OCI-LY1 (cell line): ENCODE measurements around the gene QRFP.

Experiments used
- EZH2 ChIP-seq: fragments of 200-600 bp; sonication (generic), shearing (Covaris generic); IDR thresholded peaks from 2 replicates; pipeline ENCODE4 v1.8.0; 2017; ENCODE audit warnings: borderline replicate concordance, mixed run types, mild to moderate bottlenecking, antibody characterized with exemption, low read length, moderate library complexity, mixed read lengths
- TF ChIP-seq, protein P1 (sequence below): fragments of 200-600 bp; sonication (generic), shearing (Covaris generic); IDR thresholded peaks from 2 replicates; pipeline ENCODE4 v1.5.1; 2017; ENCODE audit warnings: mild to moderate bottlenecking, antibody characterized with exemption, low read length, moderate library complexity, mixed read lengths

DNA sequence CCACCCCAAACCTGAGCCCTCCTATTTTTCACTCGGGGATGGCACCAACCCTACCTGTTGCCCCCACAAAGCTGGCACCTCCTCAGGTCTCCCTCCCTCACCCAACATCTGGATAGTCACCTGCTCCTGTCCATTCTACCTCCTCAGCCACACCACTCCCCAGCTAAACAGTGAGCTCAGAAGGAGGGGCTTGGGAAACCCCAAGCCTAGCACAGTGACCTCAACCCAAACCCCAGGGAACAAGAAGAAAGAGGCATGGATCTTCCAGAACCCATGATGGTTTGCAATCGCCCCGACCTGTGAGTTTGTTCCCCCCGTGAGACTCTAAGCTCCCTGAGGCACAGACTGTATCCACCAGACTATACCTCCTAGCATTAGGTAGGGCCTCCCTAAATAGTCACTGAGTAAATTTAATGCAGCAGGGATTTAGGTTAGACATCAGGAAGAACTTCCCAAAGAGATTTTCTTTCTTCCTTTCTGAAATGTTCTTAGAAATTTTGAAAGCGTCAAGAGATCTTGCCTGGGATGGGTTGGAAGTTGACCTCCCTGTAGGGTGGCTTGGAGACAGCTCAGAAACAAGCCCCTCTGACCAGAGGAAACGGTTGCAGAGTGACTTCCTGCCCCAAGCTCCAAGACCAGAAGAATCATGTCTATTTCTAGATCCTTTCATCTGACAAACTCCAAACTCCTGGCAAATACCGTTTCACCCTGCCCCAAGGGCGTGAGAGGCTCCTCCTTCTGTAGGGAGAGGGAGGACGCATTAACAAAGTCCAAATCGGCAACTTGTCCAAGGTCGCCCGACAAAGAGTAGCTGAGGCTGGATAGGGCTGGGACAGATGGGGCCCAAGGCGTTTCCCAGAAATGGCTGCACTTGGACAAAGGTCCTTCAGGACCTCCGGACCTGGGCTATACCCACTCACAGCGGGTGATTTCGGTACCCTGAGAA lies 38.4 kb upstream of the QRFP start:
- TF ChIP-seq, protein P1, sequence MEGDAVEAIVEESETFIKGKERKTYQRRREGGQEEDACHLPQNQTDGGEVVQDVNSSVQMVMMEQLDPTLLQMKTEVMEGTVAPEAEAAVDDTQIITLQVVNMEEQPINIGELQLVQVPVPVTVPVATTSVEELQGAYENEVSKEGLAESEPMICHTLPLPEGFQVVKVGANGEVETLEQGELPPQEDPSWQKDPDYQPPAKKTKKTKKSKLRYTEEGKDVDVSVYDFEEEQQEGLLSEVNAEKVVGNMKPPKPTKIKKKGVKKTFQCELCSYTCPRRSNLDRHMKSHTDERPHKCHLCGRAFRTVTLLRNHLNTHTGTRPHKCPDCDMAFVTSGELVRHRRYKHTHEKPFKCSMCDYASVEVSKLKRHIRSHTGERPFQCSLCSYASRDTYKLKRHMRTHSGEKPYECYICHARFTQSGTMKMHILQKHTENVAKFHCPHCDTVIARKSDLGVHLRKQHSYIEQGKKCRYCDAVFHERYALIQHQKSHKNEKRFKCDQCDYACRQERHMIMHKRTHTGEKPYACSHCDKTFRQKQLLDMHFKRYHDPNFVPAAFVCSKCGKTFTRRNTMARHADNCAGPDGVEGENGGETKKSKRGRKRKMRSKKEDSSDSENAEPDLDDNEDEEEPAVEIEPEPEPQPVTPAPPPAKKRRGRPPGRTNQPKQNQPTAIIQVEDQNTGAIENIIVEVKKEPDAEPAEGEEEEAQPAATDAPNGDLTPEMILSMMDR: no peak
- no peak for TF ChIP-seq EZH2
